PC-9 (cell line): Measurements from ENCODE around the gene ATF7IP. TPM values are rescaled to one million over a fixed set of nuclear protein-coding genes. Genes with fewer than 3 reads are reported as not detected.

Source experiments
- BruUV-seq: library from RNA; stranded (reverse); fragments of 400-500 nt; replicated peaks from 2 replicates; lab custom pipeline; 2021; lab: Mats Ljungman, UMichigan
- CTCF ChIA-PET: fragments of 300-600 bp; sonication (Branson Sonifier 250); formaldehyde crosslinking; loops from one replicate; lab custom pipeline; 2022; ENCODE audit warnings: antibody characterized with exemption; lab: Charles Lee
- POLR2A ChIA-PET: fragments of 300-600 bp; sonication (Branson Sonifier 250); formaldehyde crosslinking; loops from one replicate; lab custom pipeline; 2022; ENCODE audit warnings: antibody characterized with exemption; ENCODE audit not compliant: unreplicated experiment; lab: Charles Lee
- DNase-seq, 2 experiments: peaks; one replicate each; pipeline versions ENCODE4 v3.0.0 to v3.0.0-alpha.2; 2015 to 2022; ENCODE audit warnings: mixed read lengths in 1 of 2
- H2AFZ ChIP-seq: fragments of 200-600 bp; sonication (generic); 2 replicates; pipeline ENCODE4 v1.8.1; 2017; ENCODE audit warnings: antibody characterized with exemption
- H3F3A ChIP-seq: fragments of 200-600 bp; sonication (generic); 2 replicates; pipeline ENCODE4 v1.8.1; 2017; ENCODE audit warnings: antibody characterized with exemption, mild to moderate bottlenecking, low read depth; ENCODE audit not compliant: insufficient read depth
- H3K27ac ChIP-seq: fragments of 200-600 bp; sonication (generic); 2 replicates; pipeline ENCODE4 v1.6.1; 2016; ENCODE audit warnings: mixed run types
- H3K27me3 ChIP-seq: fragments of 200-600 bp; sonication (generic); 2 replicates; pipeline ENCODE4 v1.6.1; 2016; ENCODE audit warnings: low read depth, mixed run types; ENCODE audit not compliant: insufficient read depth
- H3K36me3 ChIP-seq: fragments of 200-600 bp; sonication (generic); 2 replicates; pipeline ENCODE4 v1.6.1; 2016; ENCODE audit warnings: low read depth, mixed run types
- H3K4me1 ChIP-seq: fragments of 200-600 bp; sonication (generic); replicated peaks from 2 replicates; pipeline ENCODE4 v1.6.1; 2016; ENCODE audit warnings: mixed run types; ENCODE audit not compliant: insufficient read depth
- H3K4me2 ChIP-seq: fragments of 200-600 bp; sonication (generic); 2 replicates; pipeline ENCODE4 v1.6.1; 2017; ENCODE audit warnings: mixed run types
- H3K4me3 ChIP-seq: fragments of 200-600 bp; sonication (generic); 2 replicates; pipeline ENCODE4 v1.6.1; 2016; ENCODE audit warnings: mixed run types
- H3K79me2 ChIP-seq: fragments of 200-600 bp; sonication (generic); 2 replicates; pipeline ENCODE4 v1.6.1; 2017; ENCODE audit warnings: low read depth, mixed run types
- H3K9me2 ChIP-seq: fragments of 200-600 bp; sonication (generic); 2 replicates; pipeline ENCODE4 v1.8.1; 2017; ENCODE audit warnings: mild to moderate bottlenecking; ENCODE audit not compliant: insufficient read depth
- H3K9me3 ChIP-seq: fragments of 200-600 bp; sonication (generic); 2 replicates; pipeline ENCODE4 v1.8.1; 2016; ENCODE audit warnings: low read depth; ENCODE audit not compliant: insufficient read depth
- H4K20me1 ChIP-seq: fragments of 200-600 bp; sonication (generic); 2 replicates; pipeline ENCODE4 v1.8.1; 2017; ENCODE audit not compliant: insufficient read depth
- EZH2 ChIP-seq: fragments of 200-600 bp; sonication (generic); IDR thresholded peaks from 2 replicates; pipeline ENCODE4 v1.8.0; 2017; ENCODE audit warnings: antibody characterized with exemption, low read depth
- intact Hi-C: fragments of 100-400 bp; cut with micrococcal nuclease; formaldehyde crosslinking; loops from one replicate; pipeline ENCODE4 v1.10.0; 2022; ENCODE audit not compliant: unreplicated experiment
- total RNA-seq: library from RNA; stranded (reverse); gene quantifications from 2 replicates; pipeline ENCODE4 v1.2.3, GENCODE V29; 2021
- TF ChIP-seq, protein P1 (sequence below): fragments of 200-600 bp; sonication (generic); conservative IDR thresholded peaks from 2 replicates; pipeline ENCODE4 v1.6.1; 2017; ENCODE audit warnings: mixed run types, antibody characterized with exemption, mild to moderate bottlenecking, moderate library complexity

ATF7IP gene
- total RNA-seq, 1 experiment from 2014 or later = 94.7 TPM

DNA sequence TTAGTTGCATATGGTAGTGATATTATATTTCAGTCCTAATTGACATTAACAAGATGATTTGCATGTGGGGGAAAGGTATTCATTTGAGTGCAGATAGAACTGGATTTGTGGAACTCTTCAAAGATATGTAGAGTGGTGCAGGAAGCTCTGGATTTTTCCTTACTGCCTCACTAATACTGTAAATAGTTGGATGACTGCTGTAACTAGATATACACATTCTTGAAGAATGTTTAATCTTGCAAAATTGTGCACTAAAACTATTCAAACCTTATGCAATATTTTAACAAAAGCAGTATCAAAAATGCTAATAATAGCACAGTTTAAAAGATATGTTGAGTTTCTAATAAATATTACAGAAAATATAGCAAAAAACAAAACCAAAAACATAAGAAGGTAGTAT lies 43.1 kb upstream of the ATF7IP start:
- no peak overlapping the region for H3K27ac ChIP-seq
- ChIA-PET POLR2A (no interaction called here), CTCF (no interaction called here)
- 0 out of 2 replicates have a peak, but pooled peaks cover 5% of the 10 kb centered on the region for H3K4me1 ChIP-seq
- no peaks in the 10 kb centered on the region for H3K9me2 ChIP-seq
- no peak for TF ChIP-seq EZH2
- TF ChIP-seq, protein P1, sequence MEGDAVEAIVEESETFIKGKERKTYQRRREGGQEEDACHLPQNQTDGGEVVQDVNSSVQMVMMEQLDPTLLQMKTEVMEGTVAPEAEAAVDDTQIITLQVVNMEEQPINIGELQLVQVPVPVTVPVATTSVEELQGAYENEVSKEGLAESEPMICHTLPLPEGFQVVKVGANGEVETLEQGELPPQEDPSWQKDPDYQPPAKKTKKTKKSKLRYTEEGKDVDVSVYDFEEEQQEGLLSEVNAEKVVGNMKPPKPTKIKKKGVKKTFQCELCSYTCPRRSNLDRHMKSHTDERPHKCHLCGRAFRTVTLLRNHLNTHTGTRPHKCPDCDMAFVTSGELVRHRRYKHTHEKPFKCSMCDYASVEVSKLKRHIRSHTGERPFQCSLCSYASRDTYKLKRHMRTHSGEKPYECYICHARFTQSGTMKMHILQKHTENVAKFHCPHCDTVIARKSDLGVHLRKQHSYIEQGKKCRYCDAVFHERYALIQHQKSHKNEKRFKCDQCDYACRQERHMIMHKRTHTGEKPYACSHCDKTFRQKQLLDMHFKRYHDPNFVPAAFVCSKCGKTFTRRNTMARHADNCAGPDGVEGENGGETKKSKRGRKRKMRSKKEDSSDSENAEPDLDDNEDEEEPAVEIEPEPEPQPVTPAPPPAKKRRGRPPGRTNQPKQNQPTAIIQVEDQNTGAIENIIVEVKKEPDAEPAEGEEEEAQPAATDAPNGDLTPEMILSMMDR = no peak
- no peaks in the 10 kb centered on the region for H3K36me3 ChIP-seq
- H4K20me1 ChIP-seq = no peaks in the 10 kb centered on the region
- no TSS peak for BruUV-seq
- H3K27me3 ChIP-seq = no peaks in the 10 kb centered on the region
- no peaks in the 10 kb centered on the region for H3K79me2 ChIP-seq
- intact Hi-C loops = no loop called here
- no peak overlapping the region for H2AFZ ChIP-seq
- no peaks in the 10 kb centered on the region for H3K9me3 ChIP-seq
- H3K4me2 ChIP-seq = no peak overlapping the region
- no peak overlapping the region for H3K4me3 ChIP-seq
- no peak for DNase-seq
- 0 out of 2 replicates have a peak, but pooled peaks cover 4% of the 10 kb centered on the region for H3F3A ChIP-seq

DNA sequence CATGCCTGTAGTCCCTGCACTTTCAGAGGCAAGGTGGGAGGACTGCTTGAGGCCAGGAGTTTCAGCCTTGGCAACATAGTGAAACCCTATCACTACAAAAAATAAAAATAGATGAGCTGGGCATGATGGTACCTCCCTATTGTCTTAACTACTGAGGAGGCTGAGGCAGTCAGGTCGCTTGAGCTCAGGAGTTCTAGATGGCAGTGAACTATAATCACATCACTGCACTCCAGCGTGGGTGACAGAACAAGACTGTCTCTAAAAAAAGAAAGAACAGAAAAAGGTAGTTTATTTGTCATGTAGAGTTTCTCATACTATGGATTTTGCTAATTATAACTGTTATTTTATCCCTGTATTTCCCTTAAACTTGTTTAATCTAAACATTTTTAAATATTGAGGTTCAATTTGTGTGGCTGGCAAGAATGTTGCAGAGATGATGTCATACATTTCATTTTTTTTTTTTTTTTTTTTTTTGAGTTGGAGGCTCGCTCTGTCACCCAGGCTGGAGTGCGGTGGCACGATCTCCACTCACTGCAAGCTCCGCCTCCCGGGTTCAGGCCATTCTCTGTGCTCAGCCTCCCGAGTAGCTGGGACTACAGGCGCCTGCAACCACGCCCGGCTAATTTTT lies 39.7 kb upstream of the ATF7IP start:
- no peak overlapping the region for H3K4me3 ChIP-seq
- CTCF ChIA-PET = no interaction called here
- intact Hi-C loops = no loop called here
- H3K79me2 ChIP-seq = no peaks in the 10 kb centered on the region
- H3K36me3 ChIP-seq = no peaks in the 10 kb centered on the region
- no TSS peak for BruUV-seq
- no peaks in the 10 kb centered on the region for H3K9me2 ChIP-seq
- peaks cover 12% of the 10 kb centered on the region; the same call in 1 of the 2 replicates for H3K4me1 ChIP-seq
- H3K27ac ChIP-seq = no peak overlapping the region
- H3F3A ChIP-seq = 0 out of 2 replicates have a peak, but pooled peaks cover 4% of the 10 kb centered on the region
- no peaks in the 10 kb centered on the region for H3K9me3 ChIP-seq
- H4K20me1 ChIP-seq = no peaks in the 10 kb centered on the region
- TF ChIP-seq, protein P1 = no peak
- no peak for TF ChIP-seq EZH2
- H3K27me3 ChIP-seq = no peaks in the 10 kb centered on the region
- H2AFZ ChIP-seq = no peak overlapping the region
- H3K4me2 ChIP-seq = no peak overlapping the region
- POLR2A ChIA-PET = no interaction called here
- DNase-seq = no peak

DNA sequence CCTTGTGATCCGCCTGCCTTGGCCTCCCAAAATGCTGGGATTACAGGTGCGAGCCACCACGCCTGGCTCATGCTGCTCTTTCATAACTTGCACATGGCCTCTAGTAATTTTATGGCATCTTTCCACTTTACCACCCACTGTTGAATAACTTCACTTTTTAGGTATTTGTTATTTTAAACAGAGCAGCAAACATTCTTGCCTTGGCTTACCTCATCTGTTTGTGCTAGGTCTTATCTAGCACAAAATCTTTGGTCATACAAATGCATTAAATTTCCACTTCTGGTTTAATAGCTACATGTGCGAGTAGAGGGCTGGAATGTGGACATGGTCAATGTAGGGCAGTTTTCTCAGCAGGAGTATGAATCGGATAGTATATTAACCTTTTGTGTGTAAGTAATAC lies 38.8 kb upstream of the ATF7IP start:
- Histone ChIP-seq H3K27me3 (no peaks in the 10 kb centered on the region), H3F3A (0 out of 2 replicates have a peak, but pooled peaks cover 4% of the 10 kb centered on the region), H3K4me1 (peaks cover 12% of the 10 kb centered on the region; the same call in 1 of the 2 replicates), H3K27ac (no peak overlapping the region), H3K9me3 (no peaks in the 10 kb centered on the region; the same call in 1 of the 2 replicates), H3K79me2 (no peaks in the 10 kb centered on the region), H3K9me2 (no peaks in the 10 kb centered on the region), H3K4me3 (no peak overlapping the region), H3K4me2 (no peak overlapping the region), H4K20me1 (no peaks in the 10 kb centered on the region), H2AFZ (no peak overlapping the region), H3K36me3 (no peaks in the 10 kb centered on the region)
- ChIA-PET CTCF (no interaction called here), POLR2A (no interaction called here)
- DNase-seq = no peak
- TF ChIP-seq EZH2 = no peak
- intact Hi-C loops = no loop called here
- no TSS peak for BruUV-seq
